AG08395 (cell line): Measurements from ENCODE around the gene MAP4.
"Not testable (repeated sequence)": the region's sequence is repeated elsewhere in the genome, so short reads cannot be mapped to it uniquely, and the experiment has no call there.

Experiments
- DNase-seq: peaks from one replicate; pipeline ENCODE4 v3.0.0; 2012; ENCODE audit warnings: mixed read lengths, low spot score

The MAP4 gene

DNA sequence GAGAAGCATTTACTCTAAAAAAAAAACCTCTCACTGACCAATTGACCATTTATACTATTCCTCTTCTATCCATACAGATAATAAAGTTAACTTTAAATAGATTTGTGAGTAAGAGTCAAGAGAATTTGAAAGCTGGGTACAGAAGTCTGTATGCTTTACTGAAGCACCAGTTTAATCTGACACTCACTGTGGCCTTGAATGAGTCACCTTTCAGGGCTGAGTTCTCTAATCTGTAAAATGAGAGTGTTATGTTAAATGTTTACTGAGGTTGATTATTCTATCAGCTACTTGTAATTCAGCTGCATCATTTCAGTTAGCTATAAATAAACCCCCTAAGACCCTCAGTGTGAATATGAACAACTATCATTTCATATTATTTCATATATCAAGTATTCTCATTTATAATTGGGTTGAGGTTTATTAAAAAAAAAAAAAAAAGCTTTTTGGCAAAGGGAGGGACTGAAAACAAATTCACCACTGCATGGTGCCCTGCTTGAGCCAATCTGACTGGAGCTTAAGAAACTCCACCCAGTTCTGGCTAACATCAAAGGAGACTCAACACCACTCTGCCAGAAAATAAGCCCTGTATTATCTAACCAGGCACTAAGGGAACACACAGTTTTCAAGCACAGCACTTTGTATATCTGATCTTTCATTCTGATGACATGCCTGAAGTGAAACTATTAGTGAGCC, 2.8 kb downstream of the MAP4 start:
- peak; percentile 57 for DNase-seq

GRCh38 chr3:48012659-48013058, 3.6 kb downstream of the MAP4 start:
- DNase-seq = no peak

- not testable (repeated sequence) for DNase-seq
Observed at GRCh38 chr3:48008066-48008465, 8.2 kb downstream of the MAP4 start.

GRCh38 chr3:48007361-48007760, 8.9 kb downstream of the MAP4 start:
- DNase-seq = not testable (repeated sequence)

DNA sequence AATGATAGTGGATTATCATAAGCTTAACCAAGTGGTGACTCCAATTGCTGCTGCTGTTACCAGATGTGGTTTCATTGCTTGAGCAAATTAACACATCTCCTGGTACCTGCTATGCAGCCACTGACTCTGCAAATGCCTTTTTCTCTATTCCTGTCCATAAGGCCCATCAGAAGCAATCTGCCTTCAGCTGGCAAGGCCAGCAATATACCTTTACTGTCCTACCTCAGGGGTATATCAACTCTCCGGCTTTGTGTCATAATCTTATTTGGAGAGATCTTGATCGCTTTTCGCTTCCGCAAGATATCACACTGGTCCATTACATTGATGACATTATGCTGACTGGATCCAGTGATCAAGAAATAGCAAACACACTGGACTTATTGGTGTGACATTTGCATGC, 9.4 kb downstream of the MAP4 start:
- DNase-seq = not testable (repeated sequence)

DNA sequence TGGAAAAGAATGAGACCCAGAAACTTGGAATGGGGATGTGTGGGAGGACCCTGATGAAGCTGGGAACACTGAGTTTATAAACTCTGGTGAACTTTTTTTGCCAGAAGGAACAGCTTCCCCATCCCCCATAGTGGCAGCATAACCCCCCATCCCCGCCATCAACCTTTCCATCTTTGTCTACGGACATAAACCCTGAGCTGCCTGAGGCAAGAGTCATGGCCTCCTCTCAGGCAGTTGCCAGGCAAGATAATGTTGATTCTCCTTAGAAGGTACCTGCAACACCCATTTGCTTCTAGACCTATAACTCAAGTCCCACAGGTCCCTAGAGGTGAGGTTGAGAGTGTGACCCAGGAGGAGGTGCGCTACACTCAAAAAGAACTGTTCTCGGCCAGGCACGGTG, 11.5 kb downstream of the MAP4 start:
- DNase-seq = no peak

GRCh38 chr3:48002787-48003186, 13.4 kb downstream of the MAP4 start:
- no peak for DNase-seq

DNA sequence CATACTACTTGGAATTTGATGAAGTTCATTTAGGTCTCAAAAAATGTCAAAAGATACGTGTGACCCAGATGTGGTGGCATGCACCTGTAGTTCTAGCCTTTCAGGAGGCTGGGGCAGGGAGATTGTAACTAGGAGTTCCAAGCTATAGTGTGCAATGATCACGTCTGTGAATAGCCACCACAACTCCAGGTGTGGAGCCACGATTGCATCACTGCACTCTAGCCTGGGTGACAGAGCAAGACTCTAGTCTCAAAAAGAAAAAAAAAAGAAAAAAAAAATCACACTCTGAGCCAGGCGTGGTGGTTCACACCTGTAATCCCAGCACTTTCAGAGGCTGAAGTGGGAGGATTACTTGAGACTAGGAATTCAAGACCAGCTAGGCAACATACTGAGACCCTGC, 14.2 kb downstream of the MAP4 start:
- no peak for DNase-seq

DNA sequence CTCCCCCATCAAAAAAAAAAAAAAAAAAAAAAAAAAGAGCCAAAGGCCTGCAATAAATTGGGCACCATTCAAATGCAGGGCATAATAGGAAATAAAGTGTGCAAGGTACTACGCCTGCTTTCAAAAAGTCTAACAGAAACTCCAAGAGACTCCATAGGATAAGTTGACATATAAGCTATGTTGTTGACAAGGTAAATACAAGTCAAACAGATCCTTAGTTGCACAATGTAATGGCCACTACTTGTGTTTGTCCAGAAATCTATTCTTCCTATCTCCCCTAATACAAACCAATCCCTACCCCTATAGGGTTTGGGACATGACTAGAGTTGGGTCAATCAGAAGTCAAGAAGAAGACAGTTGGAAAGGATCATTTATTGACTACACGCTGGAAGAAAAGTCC, 16.0 kb downstream of the MAP4 start:
- DNase-seq = no peak

- no peak for DNase-seq
Observed at GRCh38 chr3:47996440-47996839, 19.8 kb downstream of the MAP4 start.

DNA sequence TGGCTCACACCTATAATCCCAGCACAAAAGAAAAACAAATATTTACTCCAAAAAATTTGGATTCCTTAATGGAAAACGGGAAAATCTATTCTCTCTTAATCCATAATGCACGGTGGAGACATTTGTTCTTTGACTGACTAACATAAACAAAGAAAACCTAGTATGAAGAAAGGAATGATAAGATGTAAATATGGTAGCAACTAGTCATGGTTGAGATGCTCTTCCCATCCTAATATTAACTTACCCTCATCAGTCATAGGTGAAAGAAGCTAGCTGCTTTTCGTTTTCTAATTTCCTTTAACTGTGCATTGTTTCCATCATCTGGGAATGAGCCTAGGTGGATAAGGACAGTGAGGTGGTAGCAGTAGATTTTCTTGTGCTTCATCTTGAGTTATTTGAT, 22.0 kb downstream of the MAP4 start:
- DNase-seq = no peak

DNA sequence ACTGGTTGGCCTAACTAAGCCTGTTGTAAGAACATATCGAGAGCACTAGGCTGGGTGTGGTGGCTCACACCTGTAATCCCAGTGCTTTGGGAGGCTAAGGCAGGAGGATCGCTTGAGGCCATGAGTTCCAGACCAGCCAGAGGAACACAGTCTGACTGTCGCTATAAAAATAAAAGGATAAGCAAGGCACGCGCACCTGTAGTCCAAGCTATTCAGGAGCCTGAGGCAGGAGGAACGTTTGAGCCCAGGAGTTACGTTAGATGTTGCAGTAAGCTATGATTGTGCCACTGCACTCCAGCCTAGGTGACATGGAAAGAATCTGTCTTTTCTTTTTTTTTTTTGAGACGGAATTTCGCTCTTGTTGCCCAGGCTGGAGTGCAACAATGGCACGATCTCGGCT, 24.9 kb downstream of the MAP4 start:
- no peak for DNase-seq

DNA sequence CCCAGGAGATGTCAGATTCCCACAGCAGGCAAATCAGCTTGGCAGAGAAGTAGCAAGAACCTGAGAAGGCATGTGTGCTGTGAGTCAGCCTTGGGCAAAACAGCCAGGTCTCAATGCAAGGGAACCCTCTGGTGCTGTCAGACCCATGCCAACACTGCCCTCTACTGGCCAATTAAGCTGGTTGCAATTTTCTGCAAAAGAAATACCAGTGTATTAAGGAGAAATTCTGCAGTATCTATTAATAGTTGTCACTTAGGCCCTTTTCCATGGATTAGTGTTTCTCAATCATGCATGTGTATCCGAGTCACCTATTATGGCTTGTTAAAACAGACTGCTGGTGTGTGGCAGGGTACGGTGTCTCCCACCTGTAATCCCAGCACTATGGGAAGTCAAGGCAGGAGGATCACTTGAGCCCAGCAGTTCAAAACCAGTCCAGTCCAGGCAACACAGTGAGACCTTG, 26.2 kb downstream of the MAP4 start:
- peak; percentile 90 for DNase-seq

- DNase-seq = peak; percentile 17
Observed at GRCh38 chr3:47985381-47985780, 30.8 kb downstream of the MAP4 start.

DNA sequence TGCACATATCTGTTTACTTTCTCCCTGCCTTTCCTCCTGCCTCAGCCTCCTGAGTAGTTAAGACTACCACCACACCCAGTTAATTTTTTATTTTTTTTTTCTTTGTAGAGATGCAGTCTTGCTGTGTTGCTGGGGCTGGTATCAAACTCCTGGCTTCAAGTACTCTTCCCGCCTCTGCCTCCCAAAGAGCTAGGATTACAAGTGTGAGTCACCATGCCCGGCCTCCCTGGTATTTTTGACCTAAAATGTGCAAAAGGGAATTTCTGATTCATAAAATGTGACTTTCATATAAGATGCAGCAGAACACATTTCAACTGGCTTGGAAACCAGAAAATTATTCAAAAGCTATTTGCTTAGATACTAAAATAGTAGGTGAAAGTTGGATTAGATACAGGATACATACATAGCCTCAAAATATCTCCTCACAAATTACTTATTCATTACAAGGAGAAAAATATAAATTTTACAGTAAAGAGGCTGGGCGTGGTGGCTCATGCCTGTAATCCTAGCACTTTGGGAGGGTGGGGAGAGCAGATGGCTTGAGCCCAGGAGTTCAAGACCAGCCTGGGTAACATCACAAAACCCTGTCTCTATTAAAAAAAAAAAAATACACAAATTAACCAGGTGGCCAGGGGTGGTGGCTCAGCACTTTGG, 32.0 kb downstream of the MAP4 start:
- peak; percentile 61 for DNase-seq

- DNase-seq = no peak
Observed at GRCh38 chr3:47980795-47981194, 35.4 kb downstream of the MAP4 start.

DNA sequence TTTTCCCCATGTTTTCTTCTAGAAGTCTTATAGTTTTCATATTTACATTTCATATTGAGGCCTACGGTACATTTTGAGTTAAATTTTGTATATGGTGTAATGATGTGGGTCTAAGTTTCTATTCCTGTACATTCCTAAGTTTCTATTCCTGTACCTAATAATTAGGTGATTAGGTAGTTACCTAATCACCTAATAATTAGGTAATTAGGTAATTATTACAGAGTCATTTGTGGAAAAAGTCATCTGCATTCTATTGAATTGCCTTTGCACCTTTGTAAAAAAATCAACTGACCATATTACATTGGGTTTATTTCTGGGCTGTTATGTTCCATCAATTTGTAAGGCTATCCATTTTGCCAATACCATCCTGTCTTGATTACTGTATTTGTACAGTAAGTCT, 37.1 kb downstream of the MAP4 start:
- DNase-seq = no peak

GRCh38 chr3:47978386-47978785, 37.8 kb downstream of the MAP4 start:
- DNase-seq = no peak

GRCh38 chr3:47976135-47976732, 40.0 kb downstream of the MAP4 start:
- no peak for DNase-seq

GRCh38 chr3:47974974-47975470, 41.2 kb downstream of the MAP4 start:
- no peak for DNase-seq

- no peak for DNase-seq
Observed at GRCh38 chr3:47971081-47971480, 45.1 kb downstream of the MAP4 start.

- no peak for DNase-seq
Observed at GRCh38 chr3:47964740-47965139, 51.5 kb downstream of the MAP4 start.
